SIG-M5 treated with dmso at 0.1 percent for 504 hours (cell line): ENCODE results near the gene VWA1.
"Not testable (repeated sequence)": the region's sequence is repeated elsewhere in the genome, so short reads cannot be mapped to it uniquely, and the experiment has no call there.

Source experiments
- DNase-seq: peaks from one replicate; lab custom pipeline; 2025; ENCODE audit not compliant: unreplicated experiment; lab: John Stamatoyannopoulos, UW

VWA1 gene

GRCh38 chr1:1435106-1435903, at the start of gene VWA1:
VWA1 (plus strand) TSS chr1:1435690; CDS start chr1:1435749, 59 bp downstream.
- no peak for DNase-seq

DNA sequence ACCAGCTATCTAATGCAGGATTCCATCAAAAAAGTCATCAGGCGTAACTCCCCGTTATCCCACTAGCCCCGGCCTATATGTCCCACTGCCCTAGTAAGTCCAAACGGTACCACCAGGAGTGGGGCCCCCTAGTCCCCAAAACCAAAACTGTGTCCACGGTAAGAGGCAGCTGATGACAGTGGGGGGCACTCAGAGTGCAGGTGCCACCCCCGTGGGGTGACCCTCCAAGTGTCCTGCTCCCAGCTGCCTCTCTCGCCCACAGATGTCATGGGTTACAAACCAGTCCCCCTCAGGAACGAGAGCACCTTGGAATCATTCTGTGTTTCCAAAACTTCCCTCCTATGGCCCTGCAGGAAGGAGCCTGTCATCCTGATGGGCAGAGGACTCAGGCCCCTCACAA, 49.6 kb upstream of the VWA1 start:
- DNase-seq, result no peak

DNA sequence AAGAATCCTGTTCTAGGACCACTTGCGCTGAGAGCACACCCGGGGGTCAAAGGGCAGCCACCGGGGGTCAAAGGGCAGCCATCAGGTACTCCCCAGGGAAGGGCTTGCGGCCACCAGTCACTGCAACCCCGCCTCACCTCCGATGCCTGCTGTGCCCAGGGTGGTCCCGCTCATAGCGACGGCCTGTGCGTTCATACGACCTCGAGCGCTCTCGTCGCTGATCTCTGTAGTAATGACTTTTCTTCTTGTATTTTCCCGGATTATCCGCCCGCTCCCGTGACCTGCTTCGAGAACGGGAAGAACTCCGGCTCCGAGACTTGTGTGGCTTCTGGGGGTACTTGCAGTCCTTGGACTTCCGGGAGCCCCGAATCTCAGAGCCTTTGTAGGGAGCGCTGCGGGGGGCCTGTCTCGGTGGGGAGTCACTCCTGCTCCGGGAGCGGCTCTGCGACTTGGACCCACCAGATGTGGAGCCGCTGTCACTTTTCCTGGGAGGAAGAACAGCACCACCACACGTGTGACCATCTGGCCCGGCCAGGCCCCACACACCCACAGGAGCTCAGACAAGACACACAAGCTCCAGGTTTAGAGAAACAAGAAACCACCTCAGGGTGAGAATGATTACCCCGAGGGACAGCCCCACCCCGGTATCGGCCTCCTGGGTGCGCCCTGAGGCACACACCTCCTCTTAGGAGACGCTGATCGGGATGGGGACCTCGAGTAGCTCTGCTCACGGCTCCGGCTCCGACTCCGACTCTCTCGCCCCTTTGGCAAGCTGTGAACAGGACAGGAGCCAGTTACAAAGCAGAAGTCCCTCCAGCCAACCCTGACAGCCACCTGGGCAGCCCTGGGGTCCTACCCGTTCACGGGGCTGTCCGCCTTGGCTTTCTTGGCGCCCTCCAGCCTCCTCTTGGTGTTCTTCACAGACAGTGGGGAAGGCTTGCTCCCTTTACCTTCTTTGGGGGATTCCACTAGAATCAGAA, 48.1 kb upstream of the VWA1 start:
- DNase-seq, result no peak

- no peak for DNase-seq
Observed at GRCh38 chr1:1388078-1388472, 47.4 kb upstream of the VWA1 start.

DNA sequence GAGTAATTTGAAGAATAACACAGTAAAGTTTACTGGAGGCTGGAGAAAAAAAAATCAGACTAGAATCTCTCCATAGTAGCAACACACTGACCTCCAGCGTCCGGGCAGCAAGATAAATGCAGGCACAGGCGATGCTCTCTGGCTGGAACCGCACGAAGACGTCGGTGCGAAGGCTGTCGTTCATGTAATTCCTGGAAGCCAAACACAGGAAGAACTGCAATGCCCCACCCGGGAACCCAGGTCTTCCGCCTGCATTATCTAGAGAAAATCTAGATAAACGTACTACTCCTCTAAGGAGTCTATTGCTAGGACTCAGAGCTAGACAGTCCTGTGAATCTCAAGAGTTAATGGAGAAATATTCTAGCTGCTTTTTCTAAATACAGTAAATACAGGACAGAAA, 44.8 kb upstream of the VWA1 start:
- no peak for DNase-seq

DNA sequence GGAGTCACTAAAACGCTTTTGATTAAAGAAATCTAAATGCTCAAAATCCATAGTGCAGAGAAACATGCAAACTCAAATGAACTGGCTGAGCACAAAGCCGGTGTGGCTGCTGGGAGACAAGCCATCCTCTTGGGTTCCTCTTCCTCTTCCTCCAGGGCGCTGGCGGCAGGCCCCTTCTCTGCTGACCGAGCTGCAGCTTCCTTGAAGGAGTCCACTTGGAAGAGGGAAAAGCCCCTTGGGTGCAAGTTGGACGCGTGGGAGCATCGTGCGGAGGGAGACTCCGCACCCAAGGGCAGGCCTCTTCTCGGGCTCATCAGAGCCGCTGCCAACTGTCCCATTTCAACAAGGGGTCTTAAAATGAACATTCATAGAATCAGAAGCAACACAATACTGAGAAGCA, 44.3 kb upstream of the VWA1 start:
- no peak for DNase-seq

DNA sequence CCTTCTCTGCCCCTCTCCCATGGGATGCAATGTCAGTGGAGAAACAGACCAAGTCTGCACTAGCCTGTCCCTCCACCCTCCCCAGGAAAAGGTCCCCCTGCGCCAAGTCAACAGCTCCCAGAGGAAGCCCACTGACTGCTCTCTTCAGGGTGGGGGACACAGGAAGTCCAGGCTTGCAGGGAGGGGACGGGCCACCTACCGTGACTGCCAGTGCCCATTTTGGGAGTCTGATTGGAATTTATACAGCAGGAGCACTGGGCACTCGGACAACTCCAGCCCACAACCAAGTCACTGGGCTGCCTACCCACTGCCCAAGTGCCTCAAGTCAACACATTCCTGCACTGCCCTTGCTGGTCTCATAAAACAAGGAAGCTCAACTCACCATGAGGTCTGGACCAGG, 42.5 kb upstream of the VWA1 start:
- no peak for DNase-seq

- no peak for DNase-seq
Observed at GRCh38 chr1:1393428-1393827, 42.1 kb upstream of the VWA1 start.

DNA sequence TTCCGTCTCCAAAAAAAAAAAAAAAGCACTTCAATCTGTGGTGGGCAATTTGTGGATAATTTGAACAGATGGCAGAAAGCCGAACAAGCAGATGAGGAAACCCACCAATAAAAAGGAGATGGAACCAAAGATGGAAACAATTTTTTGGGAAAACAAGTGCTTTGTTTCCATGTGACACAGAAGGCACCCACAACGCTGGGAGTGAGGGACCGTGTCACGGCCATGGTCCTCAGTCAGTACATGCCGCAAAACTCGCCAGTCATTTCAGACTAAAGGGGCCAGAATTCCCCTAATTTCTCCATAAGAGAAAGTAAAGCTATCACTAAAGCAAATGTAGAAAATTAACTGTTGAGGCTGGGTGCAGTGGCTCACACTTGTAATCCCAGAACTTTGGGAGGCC, 41.4 kb upstream of the VWA1 start:
- no peak for DNase-seq

DNA sequence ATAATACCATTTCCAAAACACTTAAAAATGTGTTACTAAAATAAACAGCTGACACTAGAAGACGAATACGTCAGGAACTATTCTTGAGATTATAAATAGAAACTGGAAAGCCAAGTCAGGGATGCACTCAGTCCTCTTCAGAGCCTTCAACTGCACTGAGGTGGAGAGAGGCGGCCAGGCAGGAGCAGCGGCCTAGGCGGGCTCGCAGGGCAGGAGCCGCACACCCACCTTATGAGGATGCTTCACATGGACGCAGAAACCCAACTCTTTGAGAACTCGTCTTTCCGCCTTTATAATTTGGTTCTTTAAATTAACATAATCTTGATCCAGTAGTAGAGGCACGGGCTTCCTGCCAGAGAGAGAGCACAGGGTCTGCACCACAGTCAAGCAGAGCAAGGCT, 40.3 kb upstream of the VWA1 start:
- DNase-seq, result no peak

DNA sequence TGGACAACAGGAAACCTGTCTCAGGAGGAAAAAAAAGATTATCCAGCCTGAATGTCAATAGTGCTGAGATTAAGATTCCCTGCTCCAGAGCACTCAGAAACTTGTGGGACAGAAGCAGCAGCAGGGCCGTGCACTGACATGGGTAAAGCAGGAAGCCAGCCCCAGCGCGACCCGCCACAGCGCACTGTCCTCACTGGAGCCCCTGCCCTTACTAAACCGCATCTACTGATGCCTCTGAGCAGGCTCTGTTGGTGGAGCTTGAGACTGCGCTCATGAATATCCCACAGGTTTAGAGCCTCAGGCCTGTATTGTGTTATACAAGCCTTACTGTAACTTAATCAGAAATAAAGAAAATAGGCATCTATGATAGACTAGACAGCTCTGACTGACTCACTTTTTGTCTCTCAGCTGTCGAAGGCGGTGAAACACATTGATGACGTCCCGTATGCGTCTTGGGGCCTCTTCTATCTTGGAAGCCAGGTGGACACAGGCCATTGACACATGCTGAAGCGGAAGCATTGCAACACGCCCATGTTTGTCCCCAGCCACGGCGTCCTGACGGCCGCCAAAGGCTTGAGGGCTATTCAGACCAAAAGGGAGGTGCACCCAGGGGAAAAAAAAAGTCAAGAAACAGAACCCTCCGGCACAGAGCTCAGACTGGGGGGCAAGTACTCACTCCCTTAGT, 37.5 kb upstream of the VWA1 start:
- DNase-seq, result peak; percentile 60

DNA sequence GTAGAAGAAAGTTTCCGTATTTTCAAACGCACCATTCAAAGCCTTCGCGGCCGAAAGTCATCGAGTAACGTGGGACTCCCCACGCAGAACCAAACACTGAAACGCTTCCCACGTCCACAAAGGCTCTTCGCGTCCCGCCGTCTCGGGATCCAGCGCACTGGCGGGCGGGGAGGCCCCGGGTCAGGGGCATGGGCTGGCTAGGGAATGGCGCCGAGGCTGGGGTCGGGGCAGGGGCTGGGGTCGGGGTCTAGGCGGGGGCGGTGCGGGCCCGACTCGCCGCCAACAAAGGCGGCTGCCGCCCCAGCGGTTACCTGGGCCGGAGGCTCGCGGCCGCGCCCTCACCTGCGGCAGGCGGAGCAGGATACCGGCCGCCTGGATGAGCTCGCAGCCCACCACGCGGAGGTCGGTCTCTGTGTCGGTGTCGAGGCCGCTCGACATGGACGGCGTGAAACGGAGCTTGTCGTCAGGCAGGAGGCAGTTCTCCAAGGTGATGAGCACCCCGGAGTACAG, 36.8 kb upstream of the VWA1 start:
- no peak for DNase-seq

- peak; percentile 89 for DNase-seq
Observed at GRCh38 chr1:1399187-1399871, 36.2 kb upstream of the VWA1 start, which contains the start of gene CCNL2. CCNL2 (minus strand) TSS chr1:1399335; CDS start chr1:1399306, 29 bp downstream.

GRCh38 chr1:1399872-1400575, 35.5 kb upstream of the VWA1 start:
- DNase-seq, result no peak

- DNase-seq, result no peak
Observed at GRCh38 chr1:1400576-1401456, 34.7 kb upstream of the VWA1 start.

DNA sequence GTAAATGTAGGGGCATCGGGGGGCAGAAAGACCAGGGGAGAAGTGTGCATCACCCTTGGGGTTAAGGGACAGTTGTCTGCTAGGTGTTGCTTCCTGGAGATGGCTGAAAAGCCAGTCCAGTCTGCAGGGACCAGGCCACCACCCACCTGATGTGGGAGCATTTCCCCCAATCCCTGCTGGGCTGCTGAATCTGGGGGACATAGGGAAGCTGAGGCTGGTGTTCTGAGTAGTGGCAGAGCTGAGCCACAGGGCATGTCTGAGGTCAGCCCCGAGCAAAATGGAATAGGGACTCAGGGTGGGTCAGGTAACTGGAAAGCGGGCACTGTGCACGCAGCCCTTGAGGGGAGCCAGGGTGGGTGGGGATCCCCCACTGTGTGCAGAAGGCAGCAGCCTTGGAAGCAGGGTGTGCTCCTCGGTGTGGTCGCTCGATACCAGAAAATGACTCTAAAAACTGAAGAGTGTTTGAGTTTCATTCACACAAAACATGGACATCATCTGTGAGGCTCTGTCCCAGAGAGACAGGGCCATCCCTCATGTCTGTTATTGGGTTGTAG, 34.0 kb upstream of the VWA1 start:
- DNase-seq, result no peak

- peak; percentile 29 for DNase-seq
Observed at GRCh38 chr1:1402072-1402900, 33.2 kb upstream of the VWA1 start.

DNA sequence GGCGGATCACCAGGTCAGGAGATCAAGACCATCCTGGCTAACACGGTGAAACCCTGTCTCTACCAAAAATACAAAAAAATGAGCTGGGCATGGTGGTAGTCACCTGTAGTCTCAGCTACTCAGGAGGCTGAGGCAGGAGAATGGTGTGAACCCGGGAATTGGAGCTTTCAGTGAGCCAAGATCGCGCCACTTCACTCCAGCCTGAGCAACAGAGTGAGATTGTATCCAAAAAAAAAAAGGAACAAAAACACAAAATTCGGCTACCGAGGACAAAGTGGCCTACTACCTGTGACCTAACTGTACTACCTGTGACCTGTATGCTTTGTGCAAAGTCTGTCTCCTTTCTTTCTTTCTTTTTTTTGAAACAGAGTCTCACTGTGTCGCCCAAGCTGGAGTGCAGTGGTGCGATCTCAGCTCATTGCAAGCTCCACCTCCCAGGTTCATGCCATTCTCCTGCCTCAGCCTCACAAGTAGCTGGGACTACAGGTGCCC, 32.5 kb upstream of the VWA1 start:
- not testable (repeated sequence) for DNase-seq
